Right ventricle myocardium superior (tissue), 1 donor: ENCODE results near the gene LRRFIP2. TPM values are rescaled to one million over a fixed set of nuclear protein-coding genes. Genes with fewer than 3 reads are reported as not detected.
A peak's percentile ranks its signal among the peaks of the same experiment; 100 is the strongest.

Experiments used
- ATAC-seq: fragments of 200-7000 bp; cut with Tn5 transposase; one replicate; pipeline ENCODE4 v1.9.1; 2020; ENCODE audit warnings: mild to moderate bottlenecking; ENCODE audit not compliant: poor library complexity
- DNase-seq: peaks from one replicate; pipeline ENCODE4 v3.0.0-alpha.2; 2020
- intact Hi-C: fragments of 100-400 bp; cut with DNase I; formaldehyde crosslinking; loops from one replicate; pipeline ENCODE4 v1.11.2; 2022
- total RNA-seq: library from RNA; stranded (reverse); fragmentation: NEBNext Ultra II Directional; extraction: Animal tissue kit (Norgen Biotek cat#: 25700); gene quantifications from one replicate; pipeline ENCODE4 v1.2.1, GENCODE V29; 2021
- donor health status: DM: no; HTN: yes; CAD: no; lungs with severe emphysema.

The LRRFIP2 gene
- total RNA-seq, 1 donor from 2014 or later: 150 TPM

DNA sequence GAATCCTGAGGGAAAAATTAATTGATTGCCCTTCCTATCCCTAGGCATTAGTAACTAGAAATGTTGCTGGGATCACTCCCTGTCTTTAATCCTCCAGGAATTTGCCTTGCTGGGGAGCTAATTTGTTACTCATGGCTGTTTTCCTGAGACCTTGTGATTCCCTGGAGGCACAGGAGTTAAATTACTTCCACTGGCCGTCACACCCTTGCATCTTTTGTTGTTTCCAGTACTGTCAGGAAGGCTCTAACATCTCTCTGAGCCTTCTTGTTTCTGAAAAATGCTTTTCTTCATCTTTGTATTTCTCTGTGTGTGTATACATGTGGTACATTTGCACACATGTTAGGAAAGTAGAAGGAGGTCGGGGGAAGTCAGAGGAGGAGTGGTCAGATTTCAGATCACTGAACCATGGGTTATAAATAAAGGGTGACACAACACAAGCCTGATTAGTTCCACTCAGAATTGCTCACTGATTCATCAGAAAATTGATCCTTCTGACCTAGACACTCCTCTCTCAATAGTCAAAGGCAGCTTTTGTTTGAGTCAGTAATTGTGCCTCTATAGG, 23.5 kb upstream of the LRRFIP2 start:
- DNase-seq: no peak
- intact Hi-C loops: no loop called here
- ATAC-seq: no peak

DNA sequence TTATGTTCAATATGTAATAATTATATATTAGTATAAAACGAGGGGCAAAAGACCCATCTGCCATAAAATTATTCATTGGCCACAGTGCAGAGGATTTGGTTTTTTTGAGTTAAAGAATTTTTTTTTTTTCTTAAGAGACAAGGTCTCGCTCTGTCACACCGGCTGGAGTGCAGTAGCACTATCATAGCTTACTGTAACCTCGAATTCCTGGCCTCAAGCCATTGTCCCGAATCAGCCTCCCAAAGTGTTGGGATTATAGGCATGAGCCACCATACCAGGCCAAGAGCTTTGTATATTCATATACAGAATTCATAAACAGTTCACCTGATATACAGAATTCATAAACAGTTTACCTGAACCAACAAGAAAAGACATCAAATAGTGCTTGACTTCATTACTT, 20.2 kb upstream of the LRRFIP2 start:
- ATAC-seq (no peak), DNase-seq (no peak)
- intact Hi-C loops: no loop called here

DNA sequence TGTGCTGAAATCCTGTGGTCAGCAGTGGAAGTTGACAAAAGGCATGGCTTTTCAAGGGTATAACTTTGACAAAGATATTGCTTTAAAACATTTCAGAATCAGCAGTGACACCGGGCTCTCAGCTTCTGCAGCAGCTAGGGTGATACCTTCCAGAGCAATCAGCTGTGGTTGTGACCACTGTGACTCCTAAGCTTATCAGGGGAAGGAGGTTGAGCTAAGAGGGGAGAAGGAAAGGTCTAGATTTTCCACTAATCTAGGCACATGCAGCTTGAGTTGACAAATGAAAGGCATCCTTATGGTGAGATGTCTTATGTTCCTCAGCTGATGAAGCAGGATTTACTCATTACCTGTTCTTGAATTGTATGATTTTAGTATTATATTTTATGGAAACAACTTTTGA, 16.3 kb upstream of the LRRFIP2 start:
- intact Hi-C loops: no loop called here
- DNase-seq (no peak), ATAC-seq (no peak)

DNA sequence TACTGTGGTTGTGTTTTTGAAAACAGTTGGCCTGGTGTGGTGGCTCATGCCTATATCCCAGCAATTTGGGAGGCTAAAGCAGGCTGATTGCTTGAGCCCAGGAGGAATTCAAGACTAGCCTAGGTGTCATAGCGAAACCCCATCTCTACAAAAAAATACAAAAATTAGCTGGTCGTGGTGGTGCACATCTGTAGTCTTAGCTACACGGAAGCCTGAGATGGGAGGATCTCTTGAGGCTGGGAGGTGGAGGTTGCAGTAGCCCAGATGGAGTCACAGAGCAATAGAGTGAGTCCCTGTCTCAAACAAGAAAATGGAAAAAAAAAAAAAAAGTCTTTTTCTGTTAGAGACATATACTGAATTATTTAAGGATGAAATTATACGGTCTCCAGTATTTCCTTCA, 14.7 kb upstream of the LRRFIP2 start:
- intact Hi-C loops: no loop called here
- ATAC-seq: no peak
- DNase-seq: no peak

DNA sequence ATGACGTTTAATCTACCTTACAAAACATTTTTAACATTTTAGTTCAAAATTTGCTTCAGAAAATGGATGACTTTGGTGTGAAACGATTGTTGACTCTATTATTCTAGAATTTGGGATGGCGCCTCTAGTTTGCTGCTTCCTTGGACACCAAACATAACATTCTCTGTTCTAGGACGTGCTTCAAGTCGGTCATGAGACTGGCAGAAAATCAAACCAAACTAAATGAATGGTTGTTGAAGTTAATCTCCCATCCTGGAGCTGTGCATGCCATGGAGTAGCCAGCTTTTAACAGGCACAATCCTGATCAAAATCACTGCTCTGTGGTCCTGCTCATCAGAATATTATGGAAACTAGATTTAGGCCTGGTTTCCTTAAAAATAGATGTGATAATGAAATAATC, 9.6 kb upstream of the LRRFIP2 start:
- peak; percentile 86 for ATAC-seq
- intact Hi-C loops: no loop called here
- DNase-seq: no peak

DNA sequence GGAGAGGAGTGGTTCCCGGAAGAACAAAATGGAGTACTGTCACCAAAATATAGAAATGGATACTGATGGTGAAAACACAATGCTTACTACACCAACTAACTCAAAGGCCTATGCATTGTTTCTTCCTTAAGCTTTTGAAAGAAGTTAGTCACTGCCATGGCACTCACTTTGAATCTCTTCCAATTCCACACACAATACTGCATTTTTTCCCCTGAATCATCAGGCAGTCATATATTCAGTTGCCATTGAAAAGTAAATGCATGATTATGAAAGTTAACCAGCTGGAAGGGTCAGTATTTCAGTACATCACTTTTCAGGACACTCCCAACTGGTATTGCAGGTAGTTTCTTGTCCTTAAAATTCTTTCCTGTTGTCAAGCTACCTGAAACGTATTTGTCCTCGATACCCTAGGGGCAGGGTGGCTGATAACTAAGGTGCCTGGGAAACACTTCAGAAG, 9.0 kb upstream of the LRRFIP2 start:
- DNase-seq (no peak), ATAC-seq (peak; percentile 13)
- intact Hi-C loops: no loop called here

DNA sequence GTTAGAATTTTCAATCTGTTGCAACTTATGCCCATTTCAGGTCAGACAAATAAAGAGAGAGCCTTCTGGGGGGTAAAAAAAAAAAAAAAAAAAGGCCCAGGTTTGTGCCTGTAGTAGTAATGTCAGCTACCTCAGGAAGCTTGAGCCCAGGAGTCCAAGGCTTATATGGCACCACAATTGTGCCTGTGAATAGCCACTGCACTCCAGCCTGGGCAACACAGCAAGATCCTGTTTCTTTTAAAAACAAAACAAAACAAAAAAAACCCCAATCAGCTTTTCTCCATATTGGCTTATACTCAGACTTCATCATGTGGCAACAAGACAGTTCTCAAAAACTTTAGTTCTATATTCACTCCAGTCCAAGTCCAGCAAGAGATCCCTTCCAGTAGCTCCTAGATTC, 8.4 kb upstream of the LRRFIP2 start:
- DNase-seq: no peak
- intact Hi-C loops: no loop called here
- no peak for ATAC-seq

GRCh38 chr3:37181756-37182155, 7.4 kb upstream of the LRRFIP2 start:
- intact Hi-C loops: no loop called here
- ATAC-seq (no peak), DNase-seq (no peak)

GRCh38 chr3:37179144-37179967, 5.0 kb upstream of the LRRFIP2 start:
- no peak for DNase-seq
- no peak for ATAC-seq
- intact Hi-C loops: no loop called here

DNA sequence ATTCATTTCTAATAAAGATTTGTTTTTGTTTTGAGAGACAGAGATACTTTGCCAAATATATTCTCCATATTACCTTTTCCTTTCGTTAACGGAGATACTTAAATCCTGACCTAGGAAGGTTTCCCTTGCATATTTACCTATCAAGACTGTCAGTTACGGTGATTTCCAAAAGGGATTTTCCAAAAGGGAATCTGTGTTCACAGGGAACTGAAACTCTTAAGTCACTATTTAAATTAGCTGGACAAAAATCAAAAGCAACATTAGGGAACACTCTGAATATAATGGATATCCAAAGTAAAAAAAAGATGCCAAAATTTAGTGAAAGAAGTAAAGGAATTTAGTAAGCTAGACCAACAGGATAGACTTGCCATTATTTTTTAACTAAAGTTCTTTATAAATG, 576 bp downstream of the LRRFIP2 start:
- intact Hi-C loops: no loop called here
- ATAC-seq (no peak), DNase-seq (no peak)

DNA sequence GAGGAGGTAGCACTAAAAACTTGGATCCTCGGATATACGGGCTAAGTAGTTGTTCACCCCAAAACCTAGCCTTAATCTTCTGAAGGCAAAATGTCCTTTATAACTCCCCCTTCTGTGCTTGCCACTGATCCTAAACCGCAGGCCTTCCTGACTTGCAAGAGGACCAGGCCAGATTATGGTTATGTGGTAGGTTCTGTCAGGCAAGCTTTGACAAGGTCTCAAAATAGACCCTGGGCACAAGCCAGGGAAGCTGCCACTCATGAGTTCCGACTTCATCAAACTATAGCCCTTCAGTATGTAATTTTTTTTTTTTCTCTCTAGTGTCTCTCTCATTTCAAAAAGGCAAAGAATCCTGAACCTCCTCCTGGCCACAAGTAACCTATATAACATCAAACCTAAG, 3.2 kb downstream of the LRRFIP2 start:
- intact Hi-C loops: no loop called here
- peak; percentile 62 for DNase-seq
- peak; percentile 57 for ATAC-seq

- DNase-seq: no peak
- intact Hi-C loops: no loop called here
- ATAC-seq: no peak
Measured at GRCh38 chr3:37170513-37170912, 3.9 kb downstream of the LRRFIP2 start.

DNA sequence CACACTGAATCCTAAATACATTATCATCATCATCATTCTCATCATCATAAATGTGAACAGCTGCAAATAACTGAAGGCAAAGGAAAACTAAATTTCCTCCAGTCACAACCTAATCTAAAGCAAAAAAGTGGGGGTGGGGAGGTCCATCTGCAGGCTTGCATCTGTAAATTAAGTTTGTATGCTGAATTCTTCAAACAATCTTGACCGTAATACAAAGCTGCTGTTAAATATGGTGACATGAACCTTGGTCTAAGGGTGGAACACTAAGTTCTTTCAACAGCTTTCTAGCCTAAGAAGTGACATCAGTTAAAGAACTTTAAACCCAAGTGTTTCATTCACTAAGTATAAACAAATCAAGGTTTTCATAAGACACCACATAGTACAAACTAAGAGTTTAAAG, 4.3 kb downstream of the LRRFIP2 start:
- intact Hi-C loops: no loop called here
- DNase-seq (no peak), ATAC-seq (peak; percentile 15)

DNA sequence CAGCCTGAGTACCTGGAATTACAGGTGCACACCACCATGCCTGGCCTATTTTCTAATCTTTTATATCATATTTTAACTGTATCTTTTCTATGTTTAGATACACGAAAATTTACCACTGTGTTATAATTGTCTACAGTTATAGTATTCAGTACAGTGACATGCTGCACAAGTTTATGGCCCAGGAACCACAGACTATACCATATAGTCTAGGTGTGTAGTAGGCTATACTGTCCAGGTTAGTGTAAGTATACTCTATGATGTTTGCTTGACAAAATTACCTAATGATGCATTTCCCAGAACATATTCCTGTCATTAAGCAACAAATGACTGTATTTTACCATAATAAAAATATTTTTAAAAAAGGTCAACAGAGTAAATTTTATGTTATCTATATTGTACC, 5.5 kb downstream of the LRRFIP2 start:
- no peak for ATAC-seq

DNA sequence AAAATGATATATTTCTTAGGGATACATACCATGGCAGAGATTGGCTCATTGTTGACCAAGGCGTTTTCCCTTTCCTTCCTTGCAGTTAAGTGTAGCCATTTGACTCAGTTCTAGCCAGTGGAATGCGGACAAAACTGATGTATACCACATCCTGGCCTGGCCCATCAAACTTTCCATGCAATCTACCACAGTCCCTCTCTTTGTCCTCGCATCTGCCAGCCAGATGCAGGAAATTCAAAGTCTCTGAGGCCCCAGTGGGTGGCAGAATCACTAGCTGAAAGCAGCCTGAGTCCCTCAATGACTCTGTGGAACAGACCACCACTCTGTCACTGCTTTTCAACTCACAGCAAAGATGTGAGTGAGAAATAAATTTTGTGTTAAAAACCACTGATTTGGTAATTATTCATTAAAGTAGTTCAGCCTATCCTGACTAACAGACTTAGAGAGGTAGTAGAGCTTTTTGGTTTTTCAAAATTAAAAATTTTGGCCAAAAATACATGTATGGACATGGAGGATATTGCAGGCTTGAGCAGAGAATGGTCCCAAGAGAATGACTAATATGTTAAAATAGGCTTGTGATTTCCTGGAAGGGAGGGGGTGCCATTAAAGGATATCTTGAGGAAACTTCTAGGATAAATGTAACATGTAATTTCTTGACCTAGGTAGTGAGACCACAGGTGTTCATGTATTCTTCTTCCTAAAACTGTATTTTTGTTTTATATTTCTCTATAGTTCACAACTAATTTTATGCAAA, 10.9 kb downstream of the LRRFIP2 start:
- intact Hi-C loops: no loop called here
- DNase-seq: no peak
- ATAC-seq: peak; percentile 17

More for the DNA sequence above, 5.5 kb downstream of the LRRFIP2 start:
- intact Hi-C loops: no loop called here
- DNase-seq: no peak

DNA sequence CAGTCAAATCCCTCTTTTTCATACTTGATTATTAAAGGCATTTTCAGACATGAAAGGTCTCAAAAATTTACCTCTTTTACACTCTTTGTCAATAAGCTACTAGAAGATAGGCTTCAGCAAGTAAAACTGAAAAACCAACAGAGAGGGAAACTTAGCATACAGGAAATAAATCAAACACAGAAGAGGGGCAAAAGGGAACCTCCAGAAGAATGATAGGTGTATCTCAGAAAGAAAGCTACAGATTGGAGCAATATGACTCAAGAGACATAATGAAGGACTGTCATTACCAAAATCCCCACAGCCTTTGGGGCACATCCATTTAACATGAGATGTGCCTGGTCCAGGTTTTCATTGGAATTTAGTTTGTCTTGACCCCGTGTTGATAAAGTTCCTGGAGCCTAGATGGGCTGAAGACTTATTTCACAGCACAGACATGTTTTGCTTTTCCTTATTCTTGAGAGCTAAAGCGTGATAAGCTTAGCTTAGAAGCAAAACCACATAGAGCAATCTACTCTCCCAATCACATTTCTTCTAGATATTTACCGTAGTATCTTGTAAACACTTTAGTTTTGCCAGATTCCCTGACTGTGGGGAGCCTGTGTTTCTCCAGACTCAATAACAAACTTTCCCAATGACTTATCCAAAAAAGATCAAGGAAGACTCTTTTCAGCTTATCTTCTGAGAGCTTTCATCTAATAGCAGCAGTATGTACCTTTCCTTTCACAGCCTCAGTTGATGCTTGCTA, 11.7 kb downstream of the LRRFIP2 start:
- intact Hi-C loops: no loop called here
- ATAC-seq (no peak), DNase-seq (no peak)

GRCh38 chr3:37161351-37161750, 13.0 kb downstream of the LRRFIP2 start:
- intact Hi-C loops: no loop called here
- ATAC-seq (no peak), DNase-seq (no peak)

GRCh38 chr3:37155782-37156181, 18.6 kb downstream of the LRRFIP2 start:
- DNase-seq: no peak
- no peak for ATAC-seq
- intact Hi-C loops: no loop called here

DNA sequence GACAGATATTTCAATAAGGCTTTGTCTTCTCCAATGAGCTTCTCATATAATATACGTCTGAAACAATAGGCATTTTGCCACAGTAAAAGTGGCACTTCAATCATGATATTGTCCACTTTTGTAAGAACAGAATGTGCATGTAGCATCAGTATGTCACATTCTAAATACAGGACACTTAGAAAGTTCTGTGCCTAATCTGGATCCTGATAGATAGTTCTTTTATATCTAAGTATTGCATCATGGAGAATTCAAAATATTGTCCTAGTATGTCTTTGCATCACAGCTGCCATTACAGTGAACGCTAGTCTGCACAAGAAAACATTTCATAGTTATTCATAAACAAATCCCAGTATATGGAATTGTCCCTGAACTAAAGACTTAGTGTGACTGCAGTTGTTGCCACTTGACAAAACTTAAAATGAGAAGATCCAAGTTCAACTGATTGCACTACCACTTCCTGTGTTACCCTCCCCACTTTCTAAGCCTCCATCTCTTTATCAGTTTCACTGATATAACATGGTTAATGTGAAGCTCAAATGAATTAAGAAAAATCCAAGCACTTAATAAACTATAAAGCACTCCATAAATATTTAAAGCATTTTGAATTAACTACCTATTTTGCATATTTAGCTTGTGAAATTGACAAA, 19.6 kb downstream of the LRRFIP2 start:
- peak; percentile 43 for ATAC-seq
- intact Hi-C loops: no loop called here
- no peak for DNase-seq
